Measurements from ENCODE around the gene MRGPRD. TPM values are rescaled to one million over a fixed set of nuclear protein-coding genes. Genes with fewer than 3 reads are reported as not detected.

Gene MRGPRD
- total and polyA plus RNA-seq, 2 of the 8 experiments (the other 6 are each of a cell fraction or from before 2014, with no cell fraction given) = not detected

- Histone ChIP-seq H3K79me2 (ENCODE audit: control insufficient read depth in 1 of 2, insufficient read depth in 2 of 2, low read length in 2 of 2) (no peaks in the 10 kb centered on the region), H2BK12ac (ENCODE audit: low read depth, low read length) (no peak overlapping the region), H3K56ac (replicated peaks; ENCODE audit: insufficient read length, low read depth, low read length) (no peak overlapping the region), H3K18ac (ENCODE audit: extremely low read depth, low read length) (no peak overlapping the region), H2BK20ac (ENCODE audit: low read length) (no peak overlapping the region), H3K23me2 (ENCODE audit: low read depth, low read length) (no peaks in the 10 kb centered on the region), H2AFZ (ENCODE audit: low read length) (no peak overlapping the region), H4K5ac (ENCODE audit: insufficient read length, low read depth, low read length) (no peak overlapping the region), H3K27me3 (replicated peaks in 1 of 4; ENCODE audit: control insufficient read depth in 3 of 4, extremely low read depth in 1 of 4, insufficient read depth in 3 of 4, low read length in 3 of 4) (no peaks in the 10 kb centered on the region), H3K79me1 (ENCODE audit: low read depth, low read length) (no peaks in the 10 kb centered on the region; the same call in 1 of the 2 replicates), H3K4me1 (replicated peaks in 1 of 4; ENCODE audit: control insufficient read depth in 3 of 4, insufficient read depth in 4 of 4, low read length in 3 of 4) (no peaks in the 10 kb centered on the region), H3K36me3 (ENCODE audit: control insufficient read depth in 2 of 4, insufficient read depth in 4 of 4, low read length in 3 of 4) (peaks cover 2 to 20% (median 13%) of the 10 kb centered on the region in 4 experiments; a peak in 6 of 8 replicates), H3K4me3 (ENCODE audit: extremely low read depth in 1 of 4, insufficient read depth in 2 of 4, low read depth in 3 of 4, low read length in 4 of 4) (no peak overlapping the region), H2BK15ac (ENCODE audit: low read length) (no peak overlapping the region), H3K4ac (replicated peaks; ENCODE audit: insufficient read length, low read depth, low read length) (no peak overlapping the region), H3K27ac (ENCODE audit: low read depth, low read length) (no peak overlapping the region), H2BK120ac (replicated peaks; ENCODE audit: low read depth, low read length) (no peak overlapping the region), H3K23ac (ENCODE audit: insufficient read length) (no peak overlapping the region), H3K4me2 (ENCODE audit: insufficient read depth in 1 of 2, low read depth in 2 of 2, low read length in 2 of 2) (no peak overlapping the region), H4K20me1 (replicated peaks in 1 of 2; ENCODE audit: control insufficient read depth in 1 of 2, insufficient read depth in 2 of 2, low read length in 2 of 2) (peaks cover 3 to 7% of the 10 kb centered on the region in 2 experiments), H3K9ac (replicated peaks in 1 of 4; ENCODE audit: extremely low read depth in 1 of 4, low read depth in 3 of 4, low read length in 3 of 4) (no peak overlapping the region), H3K14ac (ENCODE audit: insufficient read length) (no peak overlapping the region), H2AK5ac (ENCODE audit: low read depth, low read length) (no peak overlapping the region), H4K8ac (ENCODE audit: extremely low read depth, insufficient read depth, low read length) (no peak overlapping the region), H4K91ac (replicated peaks; ENCODE audit: insufficient read length, low read length) (no peak overlapping the region), H3K9me3 (ENCODE audit: insufficient read depth in 2 of 2, low read depth in 1 of 2, low read length in 1 of 2) (no peaks in the 10 kb centered on the region), H2BK5ac (ENCODE audit: low read depth, low read length) (no peak overlapping the region; the same call in 1 of the 2 replicates)
- CTCF ChIA-PET (ENCODE audit: partially characterized antibody) = no interaction called here
- POLR2A ChIA-PET (ENCODE audit: partially characterized antibody) = interaction anchor here (1.3 kb wide), 1 partner anchor 29 kb away, joined by 3 read pairs; the partner anchor contains the start of gene MRPL21
- DNase-seq (ENCODE audit: low read depth in 1 of 2, low spot score in 2 of 2) = no peak
- 87% methylated on average over 17 of the region's 17 CpGs; no CpG with 5 or more reads in 1 of the 2 experiments for WGBS, 2 experiments (ENCODE audit: extremely low coverage in 1 of 2, insufficient coverage in 1 of 2, insufficient read length in 1 of 2, insufficient replicate concordance in 2 of 2, low coverage in 1 of 2, low lambda C conversion rate in 2 of 2, missing lambda C conversion rate in 1 of 2)
- no peak for FAIRE-seq
- TF ChIP-seq NRF1 (IDR thresholded peaks at IDR 0.05; ENCODE audit: low read depth, low read length) (no peak), MAFK (IDR thresholded peaks at IDR 0.05; ENCODE audit: low read depth, low read length) (no peak), SP2 (IDR thresholded peaks at IDR 0.05; ENCODE audit: low read length) (no peak), TEAD4 (IDR thresholded peaks at IDR 0.05; ENCODE audit: low read depth, low read length) (no peak), E2F6 (IDR thresholded peaks at IDR 0.05) (no peak), SIRT6 (IDR thresholded peaks at IDR 0.05; ENCODE audit: low read length) (no peak), SIX5 (IDR thresholded peaks at IDR 0.05; ENCODE audit: low read depth, low read length) (no peak), EP300 (IDR thresholded peaks at IDR 0.05; ENCODE audit: borderline replicate concordance in 1 of 2, low read depth in 2 of 2, low read length in 2 of 2) (no peak), HDAC2 (IDR thresholded peaks at IDR 0.05; ENCODE audit: borderline replicate concordance in 1 of 2, low read depth in 2 of 2, low read length in 2 of 2) (no peak), BRCA1 (IDR thresholded peaks at IDR 0.05; ENCODE audit: low read depth, low read length) (no peak), SAP30 (IDR thresholded peaks at IDR 0.05; ENCODE audit: insufficient read depth, insufficient replicate concordance, low read length) (no peak), EZH2 (IDR thresholded peaks at IDR 0.05; ENCODE audit: low read depth, low read length, severe bottlenecking) (no peak)
Observed at GRCh38 chr11:68931911-68932310, 48.9 kb downstream of the MRGPRD start.

All from H1 (cell line).